Esophagus muscularis mucosa (tissue), 4 donors: ENCODE results near the gene CDH4.

Source experiments
- CTCF ChIP-seq, 3 experiments: fragments of 200-600 bp in 2 of 3; fragments of 450-650 bp in 1 of 3; sonication (generic) in 2 of 3; IDR thresholded peaks; one replicate each; pipeline ENCODE4 v1.5.1; 2017 to 2019; ENCODE audit warnings: antibody characterized with exemption in 3 of 3, mild to moderate bottlenecking in 2 of 3, moderate library complexity in 1 of 3
- EP300 ChIP-seq: sonication (generic); formaldehyde crosslinking; IDR thresholded peaks from one replicate; pipeline ENCODE4 v1.6.1; 2017; ENCODE audit warnings: antibody characterized with exemption
- POLR2A ChIP-seq: fragments of 450-650 bp; IDR thresholded peaks from one replicate; pipeline ENCODE4 v1.6.1; 2017; ENCODE audit warnings: antibody characterized with exemption, moderate library complexity, mild to moderate bottlenecking, low read depth
- POLR2AphosphoS5 ChIP-seq, 2 donors: sonication (generic); formaldehyde crosslinking; IDR thresholded peaks; one replicate each; pipeline ENCODE4 v1.6.1; 2017; ENCODE audit warnings: antibody characterized with exemption in 2 of 2

GRCh38 chr20:61303217-61303616, 51.2 kb downstream of the CDH4 start:
- TF ChIP-seq CTCF (IDR thresholded peaks at IDR 0.05), result no peak
- no peak for TF ChIP-seq POLR2AphosphoS5 (IDR thresholded peaks at IDR 0.05)
- no peak for TF ChIP-seq EP300
- TF ChIP-seq POLR2A, result no peak
